Middle frontal gyrus (tissue), 1 donor: ENCODE results near the gene FNDC1.

Experiments
- DNase-seq: peaks from one replicate; pipeline ENCODE4 v3.0.0-alpha.2; 2015; ENCODE audit warnings: low spot score; ENCODE audit errors: extremely low spot score

FNDC1 gene

DNA sequence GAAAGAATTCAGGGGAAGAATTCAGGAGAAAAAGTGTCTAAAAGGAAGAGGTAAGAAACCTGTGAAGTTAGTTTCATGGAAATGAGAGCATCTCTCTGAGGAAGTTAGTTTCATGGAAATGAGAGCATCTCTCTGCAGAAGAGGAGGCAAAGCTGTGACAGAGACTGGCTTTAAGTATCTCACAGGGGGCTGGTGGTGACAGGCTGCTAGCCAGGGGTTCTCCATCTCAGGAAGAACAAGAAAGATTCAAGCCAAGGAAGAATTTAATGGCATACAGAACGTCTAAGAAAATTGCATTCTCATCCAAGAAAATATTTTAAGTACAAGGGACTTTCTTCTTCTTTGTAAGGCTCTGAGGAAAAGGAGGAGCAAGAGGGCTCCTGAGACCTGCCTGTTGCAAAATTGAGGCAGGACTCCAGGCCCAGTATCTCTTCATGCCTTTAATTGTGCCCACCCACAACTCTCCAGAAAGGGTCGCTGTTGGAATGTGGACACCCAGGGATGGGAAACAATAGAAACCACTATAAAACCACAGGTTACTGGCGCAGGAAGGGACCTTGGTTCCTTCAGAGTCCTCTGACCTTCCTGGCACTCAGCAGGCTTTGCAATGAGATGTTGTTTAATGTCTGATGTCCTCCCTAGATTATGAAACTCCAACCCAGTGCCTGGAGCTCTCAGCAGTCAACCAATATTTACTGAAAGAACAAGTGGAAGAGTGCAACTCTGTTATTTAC is 136.8 kb downstream of the FNDC1 start:
- DNase-seq, result no peak

DNA sequence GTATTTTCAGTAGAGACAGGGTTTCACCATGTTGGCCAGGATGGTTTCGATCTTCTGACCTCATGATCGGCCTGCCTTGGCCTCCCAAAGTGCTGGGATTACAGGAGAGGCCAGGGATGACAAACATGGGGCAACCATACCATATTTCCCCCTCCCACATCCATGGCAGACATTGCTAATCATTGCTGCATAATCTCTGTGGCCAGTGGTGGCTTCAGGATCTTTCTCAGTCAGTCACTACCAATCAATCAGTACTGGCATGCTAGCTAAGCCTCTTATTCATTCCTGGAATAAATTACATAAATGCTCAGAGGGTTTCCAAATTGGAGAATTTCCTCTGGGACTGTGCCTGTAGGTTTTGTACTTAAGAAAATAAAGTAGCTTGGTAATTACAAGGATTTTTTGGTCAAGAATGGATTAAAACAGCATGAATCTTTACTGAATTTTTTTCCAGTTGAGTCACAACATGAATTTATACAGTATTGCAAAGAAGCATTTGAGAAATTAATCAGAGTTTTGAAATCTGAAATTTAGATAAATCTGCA is 138.1 kb downstream of the FNDC1 start:
- DNase-seq, result no peak

DNA sequence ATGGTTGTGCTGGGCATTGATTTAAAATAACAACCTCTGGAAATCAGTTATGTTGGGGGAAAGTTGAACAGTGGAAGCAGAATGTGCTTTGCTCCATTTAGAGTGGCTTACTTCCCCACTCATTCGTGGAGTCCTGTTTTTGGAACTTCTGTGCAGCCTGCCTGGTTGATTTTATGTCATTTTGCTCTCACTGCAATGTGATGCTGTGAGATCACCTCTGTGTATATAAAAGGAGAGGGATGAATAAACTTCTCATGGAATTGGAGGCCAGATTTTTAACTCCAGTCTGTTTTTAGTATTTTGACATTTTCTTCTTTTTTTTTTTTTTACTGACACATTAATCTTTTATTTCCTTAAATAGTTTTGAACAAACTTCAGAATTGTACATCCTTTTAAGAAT is 139.0 kb downstream of the FNDC1 start:
- no peak for DNase-seq

DNA sequence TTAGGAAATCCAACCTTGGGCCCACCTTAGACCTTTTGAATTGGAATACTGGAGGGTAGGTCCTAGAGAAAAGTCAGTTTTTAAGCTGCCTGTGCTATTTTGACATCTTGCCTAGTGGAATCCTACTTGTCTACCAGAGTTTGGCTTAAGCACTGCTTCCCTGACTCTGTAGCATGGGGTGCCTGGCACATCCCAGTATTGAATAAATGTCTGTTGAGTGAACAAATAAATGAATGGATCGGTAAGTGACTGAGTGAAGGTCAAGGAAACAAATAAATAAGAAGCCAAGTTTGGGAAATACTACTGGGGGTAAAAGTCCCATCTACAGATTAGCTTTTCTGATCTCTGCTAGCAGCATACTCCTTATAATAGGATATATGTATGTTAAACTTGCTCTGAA is 140.5 kb downstream of the FNDC1 start:
- DNase-seq, result no peak

DNA sequence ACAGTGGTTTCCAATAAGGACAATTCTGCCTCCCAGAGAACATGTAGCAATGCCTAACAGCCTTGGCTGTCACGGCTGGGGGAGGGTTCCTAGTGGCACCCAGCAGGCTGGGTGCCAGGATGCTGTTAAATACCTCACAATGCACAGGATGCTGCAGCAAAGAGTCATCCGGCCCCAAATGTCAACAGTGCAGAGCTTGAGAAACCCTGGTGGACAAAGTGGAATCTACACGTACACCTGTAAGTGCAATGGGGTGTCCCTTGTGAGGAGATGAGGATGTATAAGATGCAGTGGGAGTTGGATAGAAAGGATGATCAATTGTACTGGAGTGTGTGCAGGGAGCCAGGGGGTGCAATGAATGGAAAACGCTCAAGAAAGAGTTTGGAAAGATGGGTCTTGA is 142.4 kb downstream of the FNDC1 start:
- no peak for DNase-seq

DNA sequence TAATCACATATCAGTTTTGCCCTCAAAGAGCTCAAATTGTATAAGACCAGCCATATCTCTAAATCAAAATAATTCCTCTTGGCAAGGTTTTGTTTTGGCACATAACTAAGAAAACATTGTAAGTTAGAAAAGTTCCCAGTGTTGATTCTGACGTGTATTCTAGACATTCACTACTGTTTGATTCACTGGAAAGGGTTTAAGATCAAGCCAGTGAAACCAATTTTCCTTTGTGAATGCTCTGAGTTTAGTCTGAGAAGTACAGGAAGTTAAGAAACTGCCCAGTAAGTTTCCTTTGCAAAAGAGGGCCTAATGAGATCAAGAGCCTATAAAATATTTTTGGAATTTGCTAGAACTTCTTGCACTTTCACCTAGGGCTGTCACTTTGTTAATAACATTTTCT is 143.0 kb downstream of the FNDC1 start:
- DNase-seq, result no peak

DNA sequence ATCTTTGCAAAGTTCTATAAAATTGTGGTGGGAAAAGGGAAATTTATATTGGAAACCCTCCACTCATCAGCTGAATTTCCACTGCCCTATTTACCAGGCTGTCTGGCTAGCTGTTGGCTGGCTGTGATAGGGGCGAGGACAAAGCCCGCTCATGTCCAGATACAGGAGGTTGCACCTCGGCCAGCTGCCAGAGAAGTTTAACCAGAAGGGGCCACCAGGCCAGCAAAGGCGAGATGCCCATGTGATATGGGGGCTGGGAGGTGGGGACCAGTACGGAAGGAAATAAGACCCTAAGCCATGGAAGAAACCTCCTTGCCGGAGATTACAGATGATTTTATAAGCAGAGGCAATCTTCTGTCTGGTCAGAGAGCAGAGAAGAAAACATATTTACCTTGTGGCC is 143.8 kb downstream of the FNDC1 start:
- DNase-seq, result no peak

DNA sequence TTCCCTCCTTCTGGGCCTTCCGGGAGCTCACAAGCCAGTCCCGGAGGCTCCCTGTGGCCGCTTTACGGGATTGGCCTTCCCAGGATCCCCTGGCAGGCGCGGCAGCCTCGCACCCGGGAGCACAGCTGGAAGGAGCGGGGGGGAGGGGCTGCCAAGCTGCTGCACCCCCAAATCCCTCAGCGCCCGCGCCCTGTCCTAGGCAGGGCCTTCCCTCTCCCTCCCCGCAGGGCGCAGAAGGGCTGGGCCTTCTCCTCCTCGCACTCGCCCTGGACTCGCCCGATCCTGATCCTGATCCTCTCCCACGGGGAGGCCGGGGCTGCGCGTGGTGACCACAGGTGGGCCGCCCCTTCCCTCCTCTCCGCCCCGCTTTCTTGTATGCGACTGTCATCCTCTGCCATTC is 146.4 kb downstream of the FNDC1 start:
- DNase-seq, result no peak

DNA sequence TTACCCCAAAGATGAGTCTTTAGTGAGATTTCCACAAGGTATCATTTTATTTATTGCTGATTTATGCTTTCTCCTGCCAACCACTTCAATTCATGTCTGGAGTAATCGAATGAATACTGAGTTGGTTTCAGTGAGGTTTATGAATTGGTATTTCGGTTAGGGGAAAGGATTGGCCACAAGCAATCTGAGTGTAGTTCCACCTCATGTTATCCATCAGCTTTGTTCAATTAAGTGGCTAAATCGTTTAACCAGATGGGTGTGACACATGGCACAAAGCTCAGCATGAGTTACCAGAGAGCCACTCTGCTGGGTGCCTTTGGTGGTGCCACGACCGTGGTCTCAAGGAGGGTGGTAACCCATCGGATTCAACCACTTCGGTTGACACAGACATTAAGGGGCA is 148.2 kb downstream of the FNDC1 start:
- DNase-seq, result no peak

DNA sequence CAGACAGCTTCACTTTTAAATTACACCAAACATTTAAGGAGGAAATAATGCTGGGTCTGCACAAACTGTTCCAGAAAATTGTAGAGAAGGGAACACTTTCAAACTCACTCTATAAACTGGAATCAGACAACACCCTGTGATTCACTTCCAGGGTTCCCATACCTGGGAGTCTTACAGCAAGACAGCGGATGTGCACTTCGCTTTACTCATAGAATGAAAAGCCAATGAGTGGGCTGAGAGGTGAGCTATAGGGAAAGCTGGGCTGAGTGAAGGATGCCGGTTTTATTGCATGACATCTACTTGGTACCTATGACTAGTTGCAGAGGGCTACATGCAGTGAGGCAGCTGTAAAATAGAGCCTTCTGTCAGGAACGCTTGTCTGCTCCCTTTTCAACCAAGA is 152.1 kb downstream of the FNDC1 start:
- no peak for DNase-seq
